Left lobe of liver (tissue), 2 donors: ENCODE results near the gene COP1. TPM values are rescaled to one million over a fixed set of nuclear protein-coding genes. Genes with fewer than 3 reads are reported as not detected.
"Not testable (repeated sequence)": the region's sequence is repeated elsewhere in the genome, so short reads cannot be mapped to it uniquely, and the experiment has no call there.

Experiments
- ATAC-seq: fragments of 200-7000 bp; cut with Tn5 transposase; one replicate; pipeline ENCODE4 v1.9.1; 2020; ENCODE audit warnings: mild to moderate bottlenecking, moderate library complexity
- DNase-seq: peaks from one replicate; pipeline ENCODE4 v3.0.0-alpha.2; 2020; ENCODE audit warnings: low spot score
- total RNA-seq: library from RNA; stranded (reverse); gene quantifications from one replicate; pipeline ENCODE4 v1.2.1, GENCODE V29; 2021
- donor health status: DM: no; HTN: no; CAD: no; lungs with moderate emphysema.
- donor health status: DM: no; HTN: yes; CAD: no.

Gene COP1
- total RNA-seq: 21.9 TPM

DNA sequence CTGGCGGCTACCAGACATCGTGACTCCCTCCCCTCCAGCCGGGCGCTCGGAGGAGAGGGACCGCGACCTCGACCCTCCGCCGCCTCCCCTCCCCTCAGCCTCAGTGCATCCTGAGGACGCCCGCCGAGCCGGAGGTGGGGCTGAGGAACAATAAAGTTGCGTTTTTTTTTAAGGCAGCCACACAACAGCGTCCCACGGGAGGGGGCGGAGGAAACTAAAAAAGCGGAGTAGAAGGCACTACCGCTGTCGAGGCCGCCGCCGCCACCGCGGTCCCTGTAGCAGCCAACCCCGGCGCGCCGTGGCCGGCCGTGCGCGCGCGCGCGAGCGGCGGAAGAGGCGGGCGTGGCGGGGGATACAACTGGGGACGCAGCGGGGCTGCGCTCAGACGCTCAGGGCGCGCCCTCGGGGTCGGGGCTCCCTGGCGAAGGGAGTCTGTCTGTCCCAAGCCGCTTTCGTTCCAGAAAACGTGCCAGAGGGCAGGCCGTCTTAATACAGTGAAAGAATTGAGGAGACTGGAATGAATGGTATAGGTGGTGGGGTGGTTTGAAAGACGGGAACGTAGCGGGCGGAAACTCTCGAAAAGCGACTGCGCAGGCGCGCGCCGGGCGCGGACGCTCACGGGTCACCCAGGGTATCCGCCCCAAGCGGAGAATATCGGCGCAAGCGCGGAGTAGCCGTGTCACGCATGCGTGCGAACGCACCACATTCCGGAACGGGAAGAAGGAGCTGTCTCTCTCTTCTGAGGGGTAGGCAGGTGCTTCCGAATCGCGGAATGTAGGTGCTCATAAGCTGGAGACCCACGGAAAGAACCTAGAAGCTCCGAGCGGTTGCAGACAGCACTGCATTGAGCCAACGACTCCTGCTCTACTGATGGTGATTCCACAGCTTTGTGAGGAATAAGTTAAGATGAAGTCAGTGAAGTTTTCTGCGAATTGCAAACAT, at the start of gene COP1:
Gene COP1, minus strand, starts transcription at position 326 of the 942 bp plus-strand sequence. Its CDS starts 308 bp downstream, at position 18.
- peak; percentile 92 for ATAC-seq

DNA sequence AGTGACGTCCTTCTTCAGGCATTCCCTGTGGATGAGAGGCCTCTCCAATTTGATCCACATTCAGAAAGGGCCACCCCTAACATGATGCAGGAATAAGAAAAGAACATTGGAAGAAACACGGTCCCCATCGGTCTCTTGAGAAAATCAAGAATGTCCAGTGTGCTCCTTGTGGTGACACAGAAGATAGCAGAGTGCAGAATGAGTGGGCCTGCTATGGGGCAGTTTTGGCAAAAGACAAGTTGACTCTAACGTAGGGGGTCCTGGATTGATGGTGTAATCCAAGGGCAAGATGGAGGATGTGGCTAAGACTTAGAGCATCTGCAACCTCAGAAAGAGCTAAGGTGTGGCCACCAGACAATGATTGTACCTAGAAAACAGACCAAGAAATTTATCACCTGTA, 45.1 kb upstream of the COP1 start:
- DNase-seq (no peak), ATAC-seq (no peak)

More for the DNA sequence above, at the start of gene COP1:
- peak; percentile 98 for DNase-seq

DNA sequence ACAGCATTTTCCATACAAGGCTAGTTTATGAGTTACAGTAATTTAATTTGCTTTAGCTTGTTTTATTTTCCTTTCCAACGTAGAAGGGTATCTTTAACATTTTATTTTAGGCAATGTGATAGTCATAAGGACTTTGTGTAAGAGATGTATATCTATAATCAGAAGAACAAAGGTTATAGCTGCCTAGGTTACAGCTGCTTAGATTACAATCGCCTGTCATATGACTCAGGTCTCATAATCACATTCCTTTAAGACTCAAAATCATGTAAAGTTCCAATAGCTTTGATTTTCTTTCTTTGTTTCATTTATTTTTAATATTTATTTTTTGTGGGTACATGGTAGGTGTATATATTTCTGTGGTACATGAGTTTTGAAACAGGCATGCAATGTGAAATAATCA, 37.8 kb upstream of the COP1 start:
- DNase-seq (no peak), ATAC-seq (no peak)

DNA sequence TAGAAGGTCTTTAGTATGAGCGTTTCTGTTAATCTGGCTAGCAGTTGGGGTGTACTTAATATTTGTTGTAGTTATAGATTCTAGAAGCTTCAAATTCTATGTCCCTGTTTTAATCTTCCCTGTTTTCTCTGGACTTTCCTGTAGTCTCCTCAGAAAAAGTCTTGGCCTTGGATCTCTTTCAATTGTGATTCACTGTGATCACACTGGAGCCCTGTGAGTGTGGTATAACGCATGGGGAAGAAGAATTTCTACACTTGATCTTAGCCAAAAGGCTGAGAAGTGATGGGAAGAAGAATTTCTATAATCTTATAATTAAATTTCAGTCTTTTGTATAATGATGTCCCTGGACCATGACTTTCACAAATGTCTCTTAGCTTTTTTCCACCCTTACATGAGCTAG, 36.7 kb upstream of the COP1 start:
- ATAC-seq (no peak), DNase-seq (no peak)

DNA sequence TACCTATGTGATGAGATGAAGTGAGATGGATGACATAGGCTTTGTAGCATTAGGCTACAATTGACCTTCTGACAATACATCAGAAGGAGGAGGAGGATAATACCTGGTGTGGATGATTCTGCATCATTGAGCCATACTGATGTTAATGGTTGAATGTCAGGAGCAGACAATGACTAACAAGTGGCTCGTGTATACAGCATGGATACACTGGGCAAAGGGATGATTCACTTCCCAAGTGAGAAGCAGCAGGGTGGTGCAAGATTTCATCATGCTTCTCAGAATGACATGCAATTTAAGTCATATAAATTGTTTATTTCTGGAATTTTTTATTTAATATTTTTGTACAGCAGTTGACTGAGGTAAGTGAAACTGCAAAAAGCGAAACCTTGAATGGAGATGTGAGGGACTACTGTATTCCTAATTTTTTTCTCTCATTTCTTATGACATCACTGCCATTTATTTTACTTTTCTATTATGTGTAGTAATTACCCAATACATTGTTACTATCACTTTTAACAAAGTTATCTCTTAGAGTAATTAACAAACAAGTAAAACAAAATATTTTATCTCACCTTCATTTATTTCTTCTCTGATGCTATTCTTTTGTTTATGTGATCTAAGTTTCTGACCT, 34.4 kb upstream of the COP1 start:
- DNase-seq: no peak
- ATAC-seq: no peak

DNA sequence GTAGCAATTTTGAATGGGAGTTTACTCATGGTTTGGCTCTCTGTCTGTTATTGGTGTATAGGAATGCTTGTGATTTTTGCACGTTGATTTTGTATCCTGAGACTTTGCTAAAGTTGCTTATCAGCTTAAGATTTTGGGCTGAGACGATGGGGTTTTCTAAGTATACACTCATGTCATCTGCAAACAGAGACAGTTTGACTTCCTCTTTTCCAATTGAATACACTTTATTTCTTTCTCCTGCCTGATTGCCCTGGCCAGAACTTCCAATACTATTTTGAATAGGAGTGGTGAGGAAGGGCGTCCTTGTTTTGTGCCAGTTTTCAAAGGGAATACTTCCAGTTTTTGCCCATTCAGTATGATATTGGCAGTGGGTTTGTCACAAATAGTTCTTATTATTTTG, 26.6 kb upstream of the COP1 start:
- not testable (repeated sequence) for ATAC-seq

DNA sequence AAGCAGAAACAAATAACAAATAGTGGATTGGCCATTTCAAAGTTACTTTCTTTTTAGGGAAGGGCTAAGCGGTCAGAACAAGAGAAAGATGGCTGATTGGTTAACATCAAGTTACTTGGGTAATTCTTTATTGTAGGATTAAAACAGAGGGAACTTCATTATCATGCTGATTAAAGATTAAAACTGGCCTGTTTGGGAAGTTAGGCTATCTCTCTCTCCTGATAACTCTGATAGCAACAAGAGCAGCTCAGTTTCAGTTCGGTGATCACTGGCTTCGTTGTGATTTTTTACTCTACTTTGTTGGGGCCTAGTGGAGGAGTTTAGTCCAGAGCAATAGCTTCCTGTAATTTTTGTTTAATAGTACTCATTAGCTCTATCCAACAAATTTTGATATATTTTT, 20.5 kb upstream of the COP1 start:
- ATAC-seq (no peak), DNase-seq (no peak)

More for the DNA sequence above, 26.6 kb upstream of the COP1 start:
- DNase-seq: not testable (repeated sequence)

DNA sequence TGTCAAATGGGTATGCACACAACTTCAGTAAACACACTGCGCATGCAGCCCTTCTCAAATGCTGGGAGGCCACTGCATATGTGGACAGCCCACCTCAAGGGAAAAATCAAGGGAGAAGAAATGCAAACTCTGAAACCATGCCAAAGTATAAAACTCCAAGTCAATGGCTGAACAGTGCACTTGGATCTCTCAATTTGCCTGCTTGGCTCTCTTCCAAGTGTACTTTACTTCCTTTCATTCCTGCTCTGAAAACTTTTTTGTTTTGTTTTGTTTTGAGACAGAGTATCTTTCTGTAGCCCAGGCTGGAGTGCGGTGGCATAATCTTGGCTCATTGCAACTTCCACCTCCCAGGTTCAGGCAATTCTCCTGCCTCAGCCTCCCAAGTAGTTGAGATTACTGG, 18.8 kb upstream of the COP1 start:
- peak; percentile 68 for ATAC-seq
- no peak for DNase-seq

DNA sequence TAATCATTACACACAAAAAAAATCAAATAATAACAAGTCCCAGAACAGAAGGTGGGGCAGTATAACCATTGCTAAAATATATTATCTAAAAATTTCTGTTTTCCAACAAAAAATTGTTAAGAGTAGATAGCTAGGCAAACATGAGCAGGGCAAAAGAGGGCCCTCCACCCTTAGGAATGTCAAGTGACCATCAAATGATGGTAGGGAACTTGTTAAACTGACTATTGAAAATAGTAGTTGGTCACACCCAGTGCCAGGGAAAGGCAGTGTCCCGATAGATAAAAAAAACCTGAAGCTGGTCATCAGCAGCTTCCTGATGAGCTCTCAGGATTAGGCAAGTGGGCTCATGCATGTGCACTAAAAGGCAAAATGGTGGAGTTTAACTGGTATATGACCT, 18.4 kb upstream of the COP1 start:
- ATAC-seq (no peak), DNase-seq (no peak)

DNA sequence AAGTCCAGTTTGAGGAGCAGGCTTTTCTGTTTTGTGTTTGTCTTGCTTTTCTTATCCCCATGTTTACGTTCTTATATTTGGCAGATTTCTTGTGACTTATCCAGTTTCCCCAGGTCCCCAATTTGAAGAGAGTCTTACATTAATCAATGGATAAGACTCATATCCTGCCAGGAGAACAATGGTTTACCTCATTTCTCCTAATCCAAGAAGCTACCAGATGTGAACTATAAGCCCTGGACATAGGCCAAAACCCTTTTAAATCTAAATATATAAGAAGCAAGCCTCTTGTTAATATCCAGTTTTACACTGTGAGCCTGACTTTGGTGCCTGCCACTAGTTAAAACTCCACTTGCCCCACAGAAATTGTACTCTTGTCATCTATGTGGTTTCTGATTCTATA, 15.1 kb upstream of the COP1 start:
- ATAC-seq (no peak), DNase-seq (no peak)

DNA sequence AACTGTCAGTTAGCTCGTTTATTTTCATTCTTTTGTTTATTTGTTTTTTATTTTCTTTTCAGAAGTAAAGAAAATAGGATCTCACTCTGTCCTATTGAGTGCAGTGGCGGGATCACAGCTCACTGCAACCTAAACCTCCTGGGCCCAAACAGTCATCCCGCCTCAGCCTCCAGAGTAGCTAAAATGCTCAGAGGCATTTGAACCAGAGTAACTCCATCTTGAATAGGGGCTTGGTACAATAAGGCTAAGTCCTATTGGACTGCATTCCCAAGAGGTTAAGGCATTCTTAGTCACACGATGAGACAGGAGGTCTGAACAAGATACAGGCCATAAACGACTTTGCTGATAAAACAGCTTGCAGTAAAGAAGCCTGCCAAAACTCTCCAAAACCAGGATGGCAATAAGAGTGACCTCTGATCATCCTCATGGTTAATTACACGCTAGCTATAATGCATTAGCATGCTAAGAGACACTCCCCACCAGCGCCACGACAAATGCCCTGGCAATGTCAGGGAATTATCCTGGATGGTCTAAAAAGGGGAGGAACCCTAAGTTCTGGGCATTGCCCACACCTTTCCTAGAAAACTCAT, 13.1 kb upstream of the COP1 start:
- no peak for DNase-seq
- ATAC-seq: no peak

DNA sequence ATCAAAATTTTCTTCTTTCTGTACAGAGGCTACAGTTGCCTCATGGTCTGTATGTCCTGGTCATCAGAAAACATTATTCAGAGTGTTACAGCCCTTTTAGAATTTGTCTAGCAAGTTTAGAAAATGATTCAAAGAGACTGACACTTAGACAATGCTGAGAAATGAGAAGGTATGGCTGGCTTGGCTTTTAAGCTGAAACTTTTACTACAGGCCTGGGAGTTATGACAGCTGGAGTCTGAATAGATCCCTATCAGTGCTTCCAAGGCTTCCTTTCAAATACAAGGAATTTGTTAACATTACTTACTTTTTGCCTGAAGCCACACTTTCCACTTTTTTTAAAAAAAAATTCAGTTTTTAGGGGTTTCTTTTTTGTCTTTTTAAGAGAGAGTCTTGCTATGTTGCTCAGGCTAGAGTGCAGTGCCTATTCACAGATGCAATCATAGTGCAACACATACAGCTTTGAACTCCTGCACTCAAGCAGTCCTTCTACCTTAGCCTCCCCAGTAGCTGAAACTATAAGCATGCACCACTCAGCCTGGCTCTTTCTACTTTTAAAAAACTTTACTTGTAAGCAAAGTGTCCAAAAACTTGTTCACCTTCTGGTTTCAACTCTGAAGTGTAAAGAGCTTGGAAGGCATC, 10.5 kb upstream of the COP1 start:
- no peak for ATAC-seq
- no peak for DNase-seq

DNA sequence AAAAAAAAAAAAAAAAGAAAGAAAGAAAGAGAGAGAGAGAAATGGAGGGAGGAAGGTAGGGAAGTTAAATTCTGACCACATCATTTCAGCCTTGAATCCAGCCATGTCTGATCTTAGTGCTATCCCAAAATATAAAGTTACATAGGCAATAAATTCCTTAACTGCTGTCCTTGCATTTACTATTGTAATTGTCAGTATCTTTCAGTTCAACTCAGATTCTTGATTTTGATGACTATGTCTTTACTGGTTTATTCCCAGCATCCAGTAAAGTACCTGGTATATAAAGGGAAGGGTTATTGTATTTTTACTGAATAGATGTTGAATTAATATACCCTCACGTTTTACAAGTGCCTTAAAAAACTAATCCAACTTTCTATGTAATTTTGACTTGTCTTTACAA, 8.9 kb upstream of the COP1 start:
- no peak for ATAC-seq
- DNase-seq: no peak

DNA sequence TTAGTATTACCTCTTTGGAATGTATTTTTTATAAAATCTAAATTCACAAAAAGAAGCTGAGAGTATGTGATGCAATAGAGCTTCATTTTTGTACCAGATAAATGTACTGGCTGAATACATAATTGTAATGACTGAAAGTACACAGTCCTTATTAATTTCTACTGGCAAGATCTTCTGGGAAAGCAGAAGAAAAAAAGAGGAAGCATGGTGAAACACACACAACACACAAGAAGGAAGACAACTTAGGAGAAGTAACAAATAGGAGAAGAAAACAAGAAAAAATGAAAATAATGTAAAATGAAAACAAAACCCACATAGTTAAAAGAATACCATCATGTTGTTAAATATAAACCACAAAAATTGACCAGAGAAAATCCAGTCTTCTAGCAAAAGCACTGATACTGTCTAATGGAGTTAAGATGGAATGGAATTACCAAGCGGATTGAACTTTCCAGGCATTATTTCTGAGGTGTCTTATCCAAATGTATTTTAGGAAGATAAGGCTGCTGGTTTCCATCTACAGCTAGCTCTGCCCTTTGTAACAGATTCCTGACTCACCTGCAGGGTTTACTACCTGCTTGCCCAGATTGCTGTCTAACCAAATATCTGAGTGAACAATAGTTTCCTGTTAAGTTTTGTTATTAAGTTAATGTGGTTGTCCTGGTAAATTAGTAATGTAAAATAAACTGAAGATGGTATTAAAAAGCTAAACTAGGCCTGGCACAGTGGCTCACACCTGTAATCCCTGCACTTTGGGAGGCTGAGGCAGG, 4.5 kb upstream of the COP1 start:
- DNase-seq (no peak), ATAC-seq (no peak)

DNA sequence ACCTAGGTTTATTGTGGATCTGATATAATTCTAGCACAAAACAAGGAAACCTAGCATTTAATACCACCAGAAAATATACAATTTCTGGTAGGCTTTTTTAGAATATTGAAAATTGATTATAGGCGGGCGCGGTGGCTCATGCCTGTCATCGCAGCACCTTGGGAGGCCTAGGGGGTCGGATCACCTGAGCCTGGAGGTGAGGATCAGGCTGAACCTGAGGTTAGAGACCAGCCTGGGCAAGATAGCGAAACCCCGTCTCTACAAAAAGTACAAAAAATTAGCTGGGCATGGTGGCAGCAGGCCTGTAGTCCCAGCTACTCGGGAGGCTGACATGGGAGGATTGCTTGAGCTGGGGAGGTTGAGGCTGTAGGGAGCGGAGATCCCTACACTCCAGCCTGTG, 948 bp upstream of the COP1 start:
- no peak for DNase-seq
- ATAC-seq: no peak

DNA sequence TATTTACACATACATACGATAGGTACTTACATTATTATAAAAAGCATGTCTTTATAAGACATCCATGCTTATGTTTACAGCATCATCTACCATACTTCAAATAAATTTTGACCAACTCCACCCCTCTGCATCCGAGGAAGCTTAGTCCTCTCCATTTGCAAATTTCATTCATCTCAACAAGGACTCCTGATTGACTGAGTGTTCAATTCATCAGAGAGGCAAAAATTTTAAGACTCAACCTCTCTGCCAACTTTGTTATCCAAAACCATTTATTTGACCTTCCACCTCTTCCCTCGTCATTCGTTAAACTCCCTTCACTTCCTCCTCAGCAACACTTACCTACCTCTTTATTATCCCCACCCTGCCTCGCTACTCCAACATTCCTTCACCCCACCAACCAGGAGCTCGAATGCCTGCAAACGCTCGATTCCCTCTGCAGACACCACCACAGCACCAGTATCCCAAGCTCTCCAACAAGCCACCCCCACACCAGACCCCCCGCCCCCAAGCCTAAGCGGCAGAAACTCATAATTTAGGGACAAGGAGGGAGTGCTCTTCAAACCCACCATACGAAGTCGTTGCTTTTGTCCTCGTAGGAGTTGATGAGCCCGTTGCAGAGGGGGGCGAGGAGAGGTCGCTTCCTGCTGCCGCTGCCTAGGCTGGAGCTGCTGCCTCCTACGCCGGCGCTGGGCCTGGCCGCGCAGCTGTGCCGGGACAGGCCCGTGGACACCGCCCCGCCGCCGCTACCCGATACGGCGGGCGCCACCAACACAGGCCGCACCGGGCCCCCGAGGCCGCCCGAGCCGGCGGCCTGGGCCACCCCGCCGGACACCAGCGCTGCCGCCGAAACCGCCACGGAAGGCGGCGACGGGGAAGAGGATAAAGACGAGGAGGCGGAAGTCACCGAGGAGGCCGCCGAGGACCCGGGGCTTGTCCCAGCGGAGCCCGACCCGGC, 803 bp downstream of the COP1 start:
- DNase-seq (peak; percentile 55), ATAC-seq (peak; percentile 57)

DNA sequence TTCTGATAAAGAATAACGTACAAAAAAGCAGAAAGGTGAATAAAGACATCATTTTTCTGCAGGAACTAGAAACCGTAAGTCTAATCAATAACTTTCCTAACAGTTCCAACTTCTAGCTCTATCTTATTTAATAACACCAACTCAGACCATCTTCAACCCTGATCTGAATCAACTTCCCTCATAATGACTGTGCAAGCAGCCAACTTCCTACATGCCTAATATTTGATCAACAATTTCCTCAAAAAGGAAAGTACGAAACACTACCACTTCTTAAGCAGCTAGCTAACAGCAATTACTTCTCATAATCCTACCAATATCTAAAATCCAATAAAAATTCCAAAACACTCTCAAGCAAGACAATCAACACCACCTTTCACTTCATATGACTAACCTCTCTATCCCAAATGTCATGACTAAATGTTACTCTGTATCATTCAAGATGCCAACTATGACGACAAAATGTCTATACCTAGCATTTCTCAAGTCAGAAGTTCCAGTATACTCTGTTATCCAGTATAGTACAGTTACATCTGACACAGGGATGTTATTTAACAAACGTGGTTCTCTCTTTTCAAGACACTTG, 1.7 kb downstream of the COP1 start:
- ATAC-seq: no peak
- DNase-seq: no peak

DNA sequence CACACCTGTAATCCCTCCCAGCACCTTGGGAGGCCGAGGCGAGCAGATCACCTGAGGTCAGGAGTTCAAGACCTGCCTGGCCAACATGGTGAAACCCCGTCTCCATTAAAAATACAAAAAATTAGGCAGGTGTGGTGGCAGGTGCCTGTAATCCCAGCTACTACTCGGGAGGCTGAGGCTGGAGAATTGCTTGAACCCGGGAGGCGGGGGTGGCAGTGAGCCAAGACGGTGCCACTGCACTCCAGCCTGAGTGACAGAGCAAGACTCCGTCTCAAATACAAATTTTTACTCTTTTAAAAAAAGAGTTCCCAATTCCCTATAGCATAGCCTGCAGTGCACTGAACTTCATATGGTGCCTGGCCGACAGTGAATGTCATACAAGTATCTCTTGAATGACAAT, 2.4 kb downstream of the COP1 start:
- ATAC-seq, DNase-seq: not testable (repeated sequence)

DNA sequence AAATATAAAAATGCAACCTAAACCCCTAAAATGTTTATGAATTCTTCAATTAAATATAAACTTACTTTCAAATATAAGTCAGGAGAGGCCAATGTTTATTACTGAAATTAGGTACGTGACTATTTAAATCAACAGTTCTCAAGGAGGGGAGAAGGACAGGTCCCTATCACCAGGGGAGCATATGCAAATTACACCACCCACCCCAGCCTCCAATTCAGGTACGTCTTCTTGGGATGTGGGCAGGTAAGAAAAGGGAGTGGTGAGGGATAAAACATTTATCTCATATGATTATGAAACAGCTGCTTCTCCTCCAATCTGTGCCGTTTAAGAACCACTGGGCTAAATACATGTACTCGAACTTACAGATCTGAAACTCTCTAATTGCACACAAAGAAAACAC, 3.4 kb downstream of the COP1 start:
- ATAC-seq (no peak), DNase-seq (no peak)
